Left cardiac atrium (tissue), 4 donors: Measurements from ENCODE around the gene HYOU1. TPM values are rescaled to one million over a fixed set of nuclear protein-coding genes. Genes with fewer than 3 reads are reported as not detected.

ENCODE experiments used
- ATAC-seq, 2 donors: fragments of 200-7000 bp; cut with Tn5 transposase; one replicate each; pipeline ENCODE4 v1.9.1; 2020; ENCODE audit warnings: mild to moderate bottlenecking in 2 of 2, moderate library complexity in 2 of 2
- DNase-seq: peaks from one replicate; pipeline ENCODE4 v3.0.0-alpha.2; 2020
- intact Hi-C, 2 donors: fragments of 100-400 bp; cut with DNase I; formaldehyde crosslinking; loops; one replicate each; pipeline versions ENCODE4 v1.14.1 to v1.15.1; 2022 to 2023
- microRNA-seq, 2 donors: library from miRNA; unstranded; fragments of <30 nt; microRNA quantifications; one replicate each; pipeline ENCODE4 v1.2.0, GENCODE V29; 2020
- total RNA-seq, 2 donors: library from RNA; stranded (reverse); fragmentation: NEBNext Ultra II Directional; extraction: Animal tissue kit (Norgen Biotek cat#: 25700); gene quantifications; one replicate each; pipeline ENCODE4 v1.2.1, GENCODE V29; 2021
- donor health status: DM: no; HTN: yes; CAD: no.
- donor health status: DM: no; HTN: yes; CAD: no; lungs with severe emphysema.
- donor health status: DM: yes; HTN: yes; CAD: no.
- donor health status: Dilated cardiomyopathy.

Gene HYOU1
- total RNA-seq, 2 donors from 2014 or later = 114 to 122 TPM

GRCh38 chr11:118998822-118999221 lies 58.2 kb downstream of the HYOU1 start:
- ATAC-seq = peak in 1 of 2 donors; percentile 46
- intact Hi-C loops = no loop called here
- DNase-seq = no peak

DNA sequence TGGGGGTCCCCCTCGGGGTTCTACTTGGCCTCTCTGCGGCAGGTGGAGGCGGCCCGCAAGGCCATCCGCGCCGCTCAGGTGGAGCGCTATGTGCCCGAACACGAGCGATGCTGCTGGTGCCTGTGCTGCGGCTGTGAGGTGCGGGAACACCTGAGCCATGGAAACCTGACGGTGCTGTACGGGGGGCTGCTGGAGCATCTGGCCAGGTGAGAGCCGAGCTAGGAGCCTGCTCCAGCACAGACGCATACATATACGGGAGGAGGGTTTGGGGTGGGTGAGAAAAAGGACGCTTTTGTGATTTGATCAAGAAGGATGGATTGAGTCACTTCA lies 58.7 kb downstream of the HYOU1 start:
- intact Hi-C loops = no loop called here
- no peak for DNase-seq
- peak; percentile 18 to 28 for ATAC-seq

DNA sequence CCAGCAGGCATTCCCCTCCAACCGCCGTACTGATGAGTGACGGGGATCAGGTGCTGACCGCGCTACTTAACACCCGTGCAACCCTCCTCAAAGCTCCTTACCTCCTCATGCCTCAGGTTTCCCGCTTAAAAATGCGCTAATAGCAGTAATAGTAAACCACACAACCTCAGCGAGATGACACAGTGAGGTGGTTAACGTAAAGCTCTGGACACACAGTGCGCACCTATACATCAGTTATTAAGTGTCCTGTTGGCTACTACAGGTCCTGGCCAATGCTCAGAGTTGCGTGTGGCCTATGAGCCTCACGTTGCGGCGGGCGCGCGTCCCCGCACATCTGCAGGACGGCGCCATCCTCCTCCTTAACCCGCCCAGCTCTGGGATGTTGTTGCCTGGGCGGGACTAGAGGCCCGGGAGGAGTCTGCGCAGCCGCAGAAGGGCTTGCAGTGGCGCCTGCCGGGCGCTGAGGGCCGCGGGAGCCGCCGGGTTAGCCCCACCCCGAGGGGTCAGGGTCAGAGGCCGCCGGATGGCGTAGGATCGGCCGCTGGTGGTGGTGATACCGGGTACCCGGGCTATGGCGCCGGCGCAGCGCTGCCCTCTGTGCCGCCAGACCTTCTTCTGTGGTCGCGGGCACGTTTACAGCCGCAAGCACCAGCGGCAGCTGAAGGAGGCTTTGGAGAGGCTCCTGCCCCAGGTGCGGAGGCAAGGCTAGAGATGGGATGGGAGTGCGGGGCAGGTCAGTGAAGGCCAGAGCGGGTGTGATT lies 59.2 kb downstream of the HYOU1 start, which contains the start of gene CENATAC:
CENATAC (plus strand) TSS at position 512 of the 761 bp plus-strand sequence; CDS start at position 572, 60 bp downstream.
- intact Hi-C loops = no loop called here
- DNase-seq = peak; percentile 97
- ATAC-seq = peak; percentile 99 to 100

DNA sequence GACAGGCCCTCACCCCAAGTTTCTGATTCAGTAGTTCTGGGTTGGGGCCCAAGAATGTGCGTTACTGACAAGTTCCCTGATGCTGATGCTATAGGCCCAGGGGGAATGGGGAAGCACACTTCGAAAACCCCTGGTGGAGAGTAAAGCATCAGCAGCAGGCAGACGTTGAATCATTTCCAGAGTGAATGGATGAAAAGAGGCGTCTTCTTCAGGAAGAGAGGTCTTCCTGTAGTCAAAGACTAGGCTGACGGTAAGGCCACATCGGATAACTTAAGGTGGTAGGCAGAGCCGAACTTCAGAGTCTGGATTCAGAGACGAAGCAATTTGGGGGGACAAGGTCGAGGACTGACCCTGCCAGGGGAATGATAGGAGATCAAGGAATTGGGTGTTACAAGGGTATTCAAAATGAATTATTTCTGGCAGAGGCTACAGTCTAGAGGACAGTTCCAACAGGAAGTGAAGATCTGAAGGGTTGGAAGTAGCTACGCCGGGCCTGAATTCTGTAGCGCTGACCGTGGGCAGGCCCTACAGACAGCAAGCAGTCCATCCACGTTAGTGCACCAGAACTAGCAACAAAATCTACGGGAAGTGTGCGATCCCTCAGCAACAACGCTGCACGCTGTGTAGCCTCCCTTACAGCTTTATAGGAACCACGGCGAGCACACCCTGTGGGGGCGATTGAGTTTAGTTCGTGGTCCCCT lies 59.9 kb downstream of the HYOU1 start:
- no peak for DNase-seq
- peak; percentile 6 to 27 for ATAC-seq
- intact Hi-C loops = no loop called here

Small RNA genes lying within 50 kb of the gene (microRNA-seq; reads per million reads assigned to microRNA genes)
- gene MIR3656 = 0 to 0.20 reads per million in 2 donors

Other genes with a start within 250 kb of the HYOU1 start
- gene CXCR5, start 173.3 kb downstream of the HYOU1 start, total RNA-seq = not detected
- 10 to 100 TPM; 39.8 to 41.3 TPM for gene BCL9L, start 131.3 kb downstream of the HYOU1 start, total RNA-seq
- gene UPK2, start 100.9 kb downstream of the HYOU1 start, total RNA-seq = not detected
- not detected for gene FOXR1, start 85.4 kb downstream of the HYOU1 start, total RNA-seq
- 10 to 100 TPM; 10.2 to 16.6 TPM for gene CENATAC, start 59.1 kb downstream of the HYOU1 start, total RNA-seq
- gene RPS25, start 38.9 kb downstream of the HYOU1 start, total RNA-seq = 100 to 1,000 TPM; 816 to 856 TPM
- gene TRAPPC4, start 38.4 kb downstream of the HYOU1 start, total RNA-seq = 10 to 100 TPM; 29.4 to 47.1 TPM
- gene SLC37A4, start 26.3 kb downstream of the HYOU1 start, total RNA-seq = 1 to 10 TPM; 7.2 to 8.4 TPM
- gene VPS11, start 10.6 kb upstream of the HYOU1 start, total RNA-seq = 10 to 100 TPM; 20.1 to 23.2 TPM
- gene HMBS, start 27.7 kb upstream of the HYOU1 start, total RNA-seq = 10 to 100 TPM; 19.8 to 23.2 TPM
- 10 to 100 TPM; 25.9 to 27.7 TPM for gene DPAGT1, start 44.6 kb upstream of the HYOU1 start, total RNA-seq
- 1 to 10 TPM; 8.7 to 9.3 TPM for gene C2CD2L, start 50.1 kb upstream of the HYOU1 start, total RNA-seq
- gene HINFP, start 64.4 kb upstream of the HYOU1 start, total RNA-seq = 10 to 100 TPM; 12.9 to 17.5 TPM
- 1 to 10 TPM in 1 of 2 donors, under 1 TPM in 1; 0.68 to 1.8 TPM for gene ABCG4, start 91.8 kb upstream of the HYOU1 start, total RNA-seq
- gene NLRX1, start 111.5 kb upstream of the HYOU1 start, total RNA-seq = 10 to 100 TPM; 14.8 to 18.3 TPM
- gene NHERF4, start 128.3 kb upstream of the HYOU1 start, total RNA-seq = 1 to 10 TPM in 1 of 2 donors, under 1 TPM in 1; 0.84 to 3.2 TPM
- gene CBL, start 149.1 kb upstream of the HYOU1 start, total RNA-seq = 10 to 100 TPM; 11.1 to 13.8 TPM